Suprapubic skin (tissue), 4 donors: ENCODE measurements around the gene SLC1A3.

Source experiments
- CTCF ChIP-seq, 2 donors: fragments of 200-600 bp in 1 of 2; fragments of 450-650 bp in 1 of 2; sonication (generic) in 1 of 2; IDR thresholded peaks; one replicate each; pipeline ENCODE4 v1.5.1; 2016 to 2019; ENCODE audit warnings: antibody characterized with exemption in 2 of 2, mild to moderate bottlenecking in 1 of 2, moderate library complexity in 1 of 2
- EP300 ChIP-seq: sonication (generic); formaldehyde crosslinking; IDR thresholded peaks from one replicate; pipeline ENCODE4 v1.6.1; 2017; ENCODE audit warnings: antibody characterized with exemption
- POLR2A ChIP-seq, 2 donors: fragments of 450-650 bp; IDR thresholded peaks; one replicate each; pipeline ENCODE4 v1.6.1; 2017; ENCODE audit warnings: antibody characterized with exemption in 2 of 2, mild to moderate bottlenecking in 2 of 2, moderate library complexity in 2 of 2
- POLR2AphosphoS5 ChIP-seq, 3 donors: sonication (generic); formaldehyde crosslinking; IDR thresholded peaks; one replicate each; pipeline ENCODE4 v1.6.1; 2017; ENCODE audit warnings: antibody characterized with exemption in 3 of 3

- TF ChIP-seq CTCF (IDR thresholded peaks at IDR 0.05): no peak
- TF ChIP-seq EP300: no peak
- no peak for TF ChIP-seq POLR2A (IDR thresholded peaks at IDR 0.05)
- no peak for TF ChIP-seq POLR2AphosphoS5 (IDR thresholded peaks at IDR 0.05)
Measured at GRCh38 chr5:36613771-36614656, 7.6 kb downstream of the SLC1A3 start.
